Astrocyte of the spinal cord (primary cell): ENCODE data around the gene CCM2.

ENCODE experiments used
- DNase-seq: peaks from one replicate; pipeline ENCODE4 v3.0.0; 2011; ENCODE audit warnings: low read depth, low spot score
- H3K4me3 ChIP-seq: 2 replicates; pipeline ENCODE4 v1.5.1; 2011; ENCODE audit warnings: low read depth, mild to moderate bottlenecking, low read length, moderate library complexity
- in situ Hi-C: cut with HindIII; loops from 2 replicates; pipeline ENCODE4 v1.10.0; 2017; ENCODE audit warnings: low sequenced_read_pairs
- TF ChIP-seq, protein P1 (sequence below): IDR thresholded peaks from 2 replicates; pipeline ENCODE4 v1.5.1; 2012; ENCODE audit warnings: low read depth, mild to moderate bottlenecking, low read length, inconsistent platforms

The CCM2 gene

GRCh38 chr7:45065031-45065995 is 65.3 kb downstream of the CCM2 start:
- in situ Hi-C loops, result no loop called here
- no peak for DNase-seq
- H3K4me3 ChIP-seq, result no peak overlapping the region
- TF ChIP-seq, protein P1, sequence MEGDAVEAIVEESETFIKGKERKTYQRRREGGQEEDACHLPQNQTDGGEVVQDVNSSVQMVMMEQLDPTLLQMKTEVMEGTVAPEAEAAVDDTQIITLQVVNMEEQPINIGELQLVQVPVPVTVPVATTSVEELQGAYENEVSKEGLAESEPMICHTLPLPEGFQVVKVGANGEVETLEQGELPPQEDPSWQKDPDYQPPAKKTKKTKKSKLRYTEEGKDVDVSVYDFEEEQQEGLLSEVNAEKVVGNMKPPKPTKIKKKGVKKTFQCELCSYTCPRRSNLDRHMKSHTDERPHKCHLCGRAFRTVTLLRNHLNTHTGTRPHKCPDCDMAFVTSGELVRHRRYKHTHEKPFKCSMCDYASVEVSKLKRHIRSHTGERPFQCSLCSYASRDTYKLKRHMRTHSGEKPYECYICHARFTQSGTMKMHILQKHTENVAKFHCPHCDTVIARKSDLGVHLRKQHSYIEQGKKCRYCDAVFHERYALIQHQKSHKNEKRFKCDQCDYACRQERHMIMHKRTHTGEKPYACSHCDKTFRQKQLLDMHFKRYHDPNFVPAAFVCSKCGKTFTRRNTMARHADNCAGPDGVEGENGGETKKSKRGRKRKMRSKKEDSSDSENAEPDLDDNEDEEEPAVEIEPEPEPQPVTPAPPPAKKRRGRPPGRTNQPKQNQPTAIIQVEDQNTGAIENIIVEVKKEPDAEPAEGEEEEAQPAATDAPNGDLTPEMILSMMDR, result no peak

GRCh38 chr7:45066409-45066808 is 66.4 kb downstream of the CCM2 start:
- no peak for DNase-seq
- in situ Hi-C loops, result no loop called here

DNA sequence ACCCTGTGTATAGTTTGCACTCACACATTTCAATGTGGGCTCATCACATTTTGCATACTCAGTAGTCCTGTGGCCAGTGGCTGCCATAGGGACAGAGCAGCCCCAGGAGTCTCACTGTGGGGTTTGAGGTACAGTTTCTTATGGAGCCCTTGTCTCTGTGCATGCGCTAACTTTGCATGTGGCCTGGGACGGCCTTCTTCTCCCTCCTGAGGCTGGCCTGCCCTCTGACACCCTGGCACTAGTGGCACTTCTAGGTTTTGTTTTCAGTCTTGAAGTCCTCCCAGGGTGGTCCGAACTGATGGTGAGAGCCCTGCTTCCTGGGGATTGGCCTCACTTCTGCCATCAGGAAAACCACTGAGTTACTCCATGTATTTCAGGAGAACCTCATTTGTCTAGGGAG is 67.6 kb downstream of the CCM2 start:
- TF ChIP-seq, protein P1, result no peak
- no peak for DNase-seq
- H3K4me3 ChIP-seq, result no peak overlapping the region
- in situ Hi-C loops, result no loop called here

More at GRCh38 chr7:45066409-45066808, 66.4 kb downstream of the CCM2 start:
- TF ChIP-seq, protein P1, result no peak
- H3K4me3 ChIP-seq, result no peak overlapping the region

DNA sequence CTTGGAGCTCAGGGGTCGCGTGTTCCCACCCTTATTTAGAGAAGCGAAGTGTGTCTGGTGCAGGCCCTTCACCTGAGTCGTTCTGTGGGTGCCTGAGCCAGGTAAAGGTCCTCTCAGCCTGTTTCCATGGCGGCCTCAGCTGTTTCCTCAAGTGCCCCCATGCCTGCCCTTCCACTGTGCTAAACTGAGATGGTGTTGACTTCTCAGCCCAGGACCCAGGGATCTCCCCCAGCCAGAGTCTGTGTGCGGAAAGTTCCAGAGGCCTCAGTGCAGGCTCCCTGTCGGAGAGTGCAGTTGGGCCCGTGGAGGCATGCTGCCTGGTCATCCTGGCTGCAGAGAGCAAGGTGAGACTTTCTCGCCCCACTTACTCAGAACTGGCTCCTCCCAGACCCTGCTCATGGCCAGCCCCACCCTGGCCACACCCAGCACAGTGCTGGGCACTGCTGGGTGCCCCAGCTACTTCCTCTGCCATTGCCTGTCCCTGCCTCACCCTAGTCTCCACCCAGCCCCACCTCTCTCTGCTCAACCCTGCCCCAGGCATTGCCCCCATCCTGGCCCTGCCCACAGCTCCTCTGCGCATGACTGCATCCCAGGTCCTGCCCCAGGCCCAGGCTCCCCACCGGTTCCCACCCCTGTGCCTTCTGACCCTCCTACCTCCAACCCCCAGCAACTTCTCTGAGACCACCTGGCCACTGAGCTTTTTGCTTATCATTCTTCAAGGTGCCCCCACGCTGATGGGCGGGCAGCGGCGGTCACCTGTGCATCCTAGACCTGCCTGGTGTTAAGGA is 68.4 kb downstream of the CCM2 start:
- TF ChIP-seq, protein P1, result no peak
- in situ Hi-C loops, result no loop called here

DNA sequence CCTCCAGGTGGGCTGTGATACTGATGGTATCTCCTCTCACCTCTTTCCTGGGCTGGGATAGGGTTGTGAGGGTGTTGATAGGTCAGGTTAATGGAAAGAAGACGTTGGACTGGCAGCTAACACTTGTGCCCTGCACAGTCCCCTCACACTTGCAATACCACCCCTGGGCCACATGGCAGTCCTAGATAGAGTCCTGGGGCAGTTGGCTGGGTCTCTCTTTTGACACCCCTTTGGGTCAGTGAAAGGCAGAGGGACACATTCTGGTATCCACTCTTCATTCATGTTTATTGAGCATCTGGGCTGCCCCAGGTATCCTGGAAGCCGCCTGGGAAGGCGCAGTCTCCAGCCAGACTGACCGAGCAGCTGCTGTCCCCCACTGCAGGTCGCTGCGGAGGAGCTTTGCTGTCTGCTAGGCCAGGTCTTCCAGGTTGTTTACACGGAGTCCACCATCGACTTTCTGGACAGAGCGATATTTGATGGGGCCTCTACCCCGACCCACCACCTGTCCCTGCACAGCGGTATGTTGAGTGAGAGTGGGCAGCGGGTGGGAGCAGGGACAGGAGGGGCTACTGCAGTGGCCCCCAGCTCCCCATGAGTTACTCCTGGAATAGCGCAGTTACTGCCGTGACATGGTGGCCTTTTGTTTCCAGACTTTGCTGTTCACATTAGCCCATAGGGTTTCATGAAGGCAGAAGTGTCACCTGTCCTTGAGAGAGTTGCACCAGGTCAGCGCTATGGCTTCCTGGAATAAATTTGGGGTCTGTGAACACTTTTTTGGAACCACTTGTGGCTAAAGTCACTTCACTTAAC is 69.6 kb downstream of the CCM2 start:
- no peak for DNase-seq
- TF ChIP-seq, protein P1, result no peak
- H3K4me3 ChIP-seq, result no peak overlapping the region
- in situ Hi-C loops, result no loop called here

More for the DNA sequence above, 68.4 kb downstream of the CCM2 start:
- no peak for DNase-seq
- no peak overlapping the region for H3K4me3 ChIP-seq

- in situ Hi-C loops, result no loop called here
- TF ChIP-seq, protein P1, result no peak
- no peak for DNase-seq
- H3K4me3 ChIP-seq, result no peak overlapping the region
Observed at GRCh38 chr7:45070254-45070642, 70.2 kb downstream of the CCM2 start.
